Hindlimb muscle (tissue), 1 donor: Measurements from ENCODE around the gene SLC35G6. TPM values are rescaled to one million over a fixed set of nuclear protein-coding genes. Genes with fewer than 3 reads are reported as not detected.

Experiments used
- DNase-seq: peaks from one replicate; pipeline ENCODE4 v3.0.0-alpha.2; 2013
- polyA plus RNA-seq: library from polyadenylated mRNA; unstranded; fragments of 120-200 nt; gene quantifications from one replicate; pipeline ENCODE4 v1.2.1, GENCODE V29; 2013; ENCODE audit not compliant: insufficient read length

SLC35G6 gene
- polyA plus RNA-seq, 1 donor = 0.13 TPM

DNA sequence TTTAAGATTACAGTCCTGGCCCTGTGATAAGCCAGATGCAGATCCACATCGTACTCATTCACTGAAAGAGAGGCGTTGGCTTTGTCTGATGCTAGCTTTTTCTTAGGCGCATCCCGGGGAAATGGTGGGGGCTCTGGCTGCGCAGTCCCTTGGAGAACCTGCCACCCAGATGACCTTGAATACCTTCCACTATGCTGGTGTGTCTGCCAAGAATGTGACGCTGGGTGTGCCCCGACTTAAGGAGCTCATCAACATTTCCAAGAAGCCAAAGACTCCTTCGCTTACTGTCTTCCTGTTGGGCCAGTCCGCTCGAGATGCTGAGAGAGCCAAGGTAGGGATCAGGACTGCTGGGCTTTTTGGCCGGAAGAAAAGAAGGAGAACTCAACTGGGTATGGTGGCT lies 26.9 kb downstream of the SLC35G6 start:
- no peak for DNase-seq

DNA sequence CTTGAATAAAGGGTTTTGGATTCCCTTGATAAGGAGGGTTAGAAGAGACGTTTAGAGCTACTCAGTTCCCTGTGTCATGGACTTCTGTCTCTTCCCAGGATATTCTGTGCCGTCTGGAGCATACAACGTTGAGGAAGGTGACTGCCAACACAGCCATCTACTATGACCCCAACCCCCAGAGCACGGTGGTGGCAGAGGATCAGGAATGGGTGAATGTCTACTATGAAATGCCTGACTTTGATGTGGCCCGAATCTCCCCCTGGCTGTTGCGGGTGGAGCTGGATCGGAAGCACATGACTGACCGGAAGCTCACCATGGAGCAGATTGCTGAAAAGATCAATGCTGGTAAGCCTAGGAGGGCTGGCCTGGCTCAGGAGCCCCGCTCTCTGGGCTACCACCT lies 27.6 kb downstream of the SLC35G6 start:
- no peak for DNase-seq

DNA sequence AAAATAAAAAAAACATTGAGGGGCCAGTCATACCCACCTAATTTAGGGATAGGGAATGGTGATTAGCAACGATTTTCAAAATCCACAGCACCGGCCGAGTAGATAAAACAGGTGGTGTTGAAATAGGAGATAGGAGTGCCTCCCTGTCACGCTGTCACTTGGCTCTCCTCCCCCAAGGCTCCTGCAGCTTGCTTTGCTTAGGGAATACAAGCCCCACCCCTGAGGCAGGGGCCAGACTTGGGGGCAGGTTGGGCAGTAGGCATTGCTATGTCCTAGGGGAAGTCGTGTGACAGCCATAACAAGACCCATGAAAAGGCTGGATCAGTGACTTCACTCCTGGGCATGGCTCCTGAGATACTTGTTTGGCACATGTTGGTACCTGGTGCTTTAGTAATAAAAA lies 28.7 kb downstream of the SLC35G6 start:
- DNase-seq = no peak

DNA sequence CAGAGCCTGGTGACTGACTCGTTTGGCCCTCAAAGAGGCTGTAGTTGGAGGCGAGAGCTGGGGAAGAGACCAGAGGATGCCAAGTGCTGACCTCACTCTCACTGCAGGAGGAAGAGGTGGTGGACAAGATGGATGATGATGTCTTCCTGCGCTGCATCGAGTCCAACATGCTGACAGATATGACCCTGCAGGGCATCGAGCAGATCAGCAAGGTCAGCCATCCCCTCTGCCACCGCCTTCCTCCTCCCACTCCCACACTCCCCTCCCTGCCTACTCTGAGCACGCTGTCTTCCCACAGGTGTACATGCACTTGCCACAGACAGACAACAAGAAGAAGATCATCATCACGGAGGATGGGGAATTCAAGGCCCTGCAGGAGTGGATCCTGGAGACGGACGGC lies 29.9 kb downstream of the SLC35G6 start:
- no peak for DNase-seq

DNA sequence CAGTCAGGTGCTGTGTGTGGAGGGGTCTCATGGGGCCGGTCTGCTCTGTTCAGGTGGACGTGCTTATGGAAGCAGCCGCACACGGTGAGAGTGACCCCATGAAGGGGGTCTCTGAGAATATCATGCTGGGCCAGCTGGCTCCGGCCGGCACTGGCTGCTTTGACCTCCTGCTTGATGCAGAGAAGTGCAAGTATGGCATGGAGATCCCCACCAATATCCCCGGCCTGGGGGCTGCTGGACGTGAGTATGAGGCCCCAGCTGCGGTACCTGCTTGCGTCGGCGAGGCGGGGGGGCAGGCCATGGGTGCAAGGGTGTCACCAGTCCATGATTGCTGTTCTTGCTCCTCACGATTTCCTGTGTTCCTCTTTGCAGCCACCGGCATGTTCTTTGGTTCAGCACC lies 30.9 kb downstream of the SLC35G6 start:
- no peak for DNase-seq

DNA sequence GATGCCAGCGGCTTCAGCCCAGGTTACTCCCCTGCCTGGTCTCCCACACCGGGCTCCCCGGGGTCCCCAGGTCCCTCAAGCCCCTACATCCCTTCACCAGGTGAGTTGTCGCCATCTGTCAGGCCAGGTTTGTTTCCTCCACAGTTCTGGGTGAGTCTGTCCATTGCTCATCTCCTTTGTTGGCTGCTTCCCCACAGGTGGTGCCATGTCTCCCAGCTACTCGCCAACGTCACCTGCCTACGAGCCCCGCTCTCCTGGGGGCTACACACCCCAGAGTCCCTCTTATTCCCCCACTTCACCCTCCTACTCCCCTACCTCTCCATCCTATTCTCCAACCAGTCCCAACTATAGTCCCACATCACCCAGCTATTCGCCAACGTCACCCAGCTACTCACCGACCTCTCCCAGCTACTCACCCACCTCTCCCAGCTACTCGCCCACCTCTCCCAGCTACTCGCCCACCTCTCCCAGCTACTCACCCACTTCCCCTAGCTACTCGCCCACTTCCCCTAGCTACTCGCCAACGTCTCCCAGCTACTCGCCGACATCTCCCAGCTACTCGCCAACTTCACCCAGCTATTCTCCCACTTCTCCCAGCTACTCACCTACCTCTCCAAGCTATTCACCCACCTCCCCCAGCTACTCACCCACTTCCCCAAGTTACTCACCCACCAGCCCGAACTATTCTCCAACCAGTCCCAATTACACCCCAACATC lies 31.7 kb downstream of the SLC35G6 start:
- no peak for DNase-seq

DNA sequence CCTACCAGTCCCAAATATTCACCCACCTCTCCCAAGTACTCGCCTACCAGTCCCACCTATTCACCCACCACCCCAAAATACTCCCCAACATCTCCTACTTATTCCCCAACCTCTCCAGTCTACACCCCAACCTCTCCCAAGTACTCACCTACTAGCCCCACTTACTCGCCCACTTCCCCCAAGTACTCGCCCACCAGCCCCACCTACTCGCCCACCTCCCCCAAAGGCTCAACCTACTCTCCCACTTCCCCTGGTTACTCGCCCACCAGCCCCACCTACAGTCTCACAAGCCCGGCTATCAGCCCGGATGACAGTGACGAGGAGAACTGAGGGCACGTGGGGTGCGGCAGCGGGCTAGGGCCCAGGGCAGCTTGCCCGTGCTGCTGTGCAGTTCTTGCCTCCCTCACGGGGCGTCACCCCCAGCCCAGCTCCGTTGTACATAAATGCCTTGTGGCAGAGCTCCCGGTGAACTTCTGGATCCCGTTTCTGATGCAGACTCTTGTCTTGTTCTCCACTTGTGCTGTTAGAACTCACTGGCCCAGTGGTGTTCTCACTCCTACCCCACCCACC lies 32.7 kb downstream of the SLC35G6 start:
- DNase-seq = no peak

DNA sequence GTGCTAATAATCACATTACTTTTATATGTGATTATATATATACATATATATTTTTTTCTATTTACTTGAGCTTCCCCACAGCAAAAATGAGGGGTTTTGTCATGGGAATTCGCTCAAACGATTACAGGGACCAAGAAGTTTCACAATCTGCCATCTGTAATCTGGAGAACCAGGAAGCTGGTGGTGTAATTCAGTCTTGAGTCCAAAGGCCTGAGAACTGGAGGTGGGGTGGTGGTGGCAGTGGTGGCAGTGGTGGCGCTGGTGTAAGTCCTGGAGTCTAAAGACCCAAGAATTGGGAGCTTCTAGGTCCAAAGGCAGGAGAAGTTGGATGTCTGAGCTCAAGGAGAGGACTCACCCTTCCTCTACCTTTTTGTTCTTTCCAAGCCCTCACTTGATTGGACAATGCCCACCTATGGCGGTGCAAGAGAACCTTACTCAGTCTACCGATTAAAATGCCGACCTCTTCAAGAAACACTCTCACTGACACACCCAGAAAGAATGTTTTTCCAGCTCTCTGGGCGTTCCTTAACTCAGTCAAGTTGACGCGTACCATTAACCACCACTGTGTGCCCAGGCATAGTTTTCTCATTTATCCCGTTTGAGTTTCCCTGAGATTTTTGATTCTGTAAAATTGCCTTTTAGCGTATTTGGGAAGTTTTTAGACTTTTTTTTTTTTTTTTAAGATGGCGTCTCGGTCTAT lies 34.8 kb downstream of the SLC35G6 start:
- DNase-seq = no peak

DNA sequence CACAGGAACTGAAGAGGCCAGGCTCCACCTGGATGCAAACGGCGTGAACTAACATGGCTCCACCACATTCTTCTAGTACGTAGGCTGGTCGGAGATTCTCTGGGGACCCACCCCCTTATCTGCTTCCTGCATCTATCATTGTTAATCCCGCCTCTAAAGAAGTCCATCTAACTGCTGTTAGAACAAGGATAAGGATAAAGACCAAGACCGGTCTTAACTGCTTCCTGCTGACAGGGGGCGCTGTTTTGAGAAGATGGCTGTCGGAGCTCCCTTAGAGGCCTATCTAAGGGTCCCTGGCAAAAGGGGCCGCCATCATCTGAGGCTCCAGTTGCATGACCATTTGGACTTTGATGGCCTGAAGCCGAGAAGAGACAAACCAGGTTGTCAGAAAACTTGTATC lies 41.8 kb downstream of the SLC35G6 start:
- DNase-seq = no peak

DNA sequence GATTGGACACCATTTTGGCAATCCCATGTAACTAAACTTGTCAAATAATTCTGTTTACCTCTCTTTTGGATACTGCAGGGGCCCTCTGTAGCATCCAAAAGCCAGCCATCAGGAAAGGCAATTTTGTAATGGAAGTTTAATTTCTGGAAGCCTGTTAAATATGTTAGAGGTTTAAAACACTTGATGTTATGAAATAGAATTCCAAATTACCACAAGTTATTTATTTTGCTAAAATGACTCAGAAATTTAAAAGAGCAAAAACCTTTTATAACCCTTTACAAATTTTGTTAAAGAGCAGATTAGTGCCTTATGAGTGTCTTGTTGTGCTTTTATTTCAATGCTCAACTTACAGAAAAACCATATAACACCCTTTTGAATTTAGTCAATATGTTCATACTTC lies 47.6 kb downstream of the SLC35G6 start:
- no peak for DNase-seq

DNA sequence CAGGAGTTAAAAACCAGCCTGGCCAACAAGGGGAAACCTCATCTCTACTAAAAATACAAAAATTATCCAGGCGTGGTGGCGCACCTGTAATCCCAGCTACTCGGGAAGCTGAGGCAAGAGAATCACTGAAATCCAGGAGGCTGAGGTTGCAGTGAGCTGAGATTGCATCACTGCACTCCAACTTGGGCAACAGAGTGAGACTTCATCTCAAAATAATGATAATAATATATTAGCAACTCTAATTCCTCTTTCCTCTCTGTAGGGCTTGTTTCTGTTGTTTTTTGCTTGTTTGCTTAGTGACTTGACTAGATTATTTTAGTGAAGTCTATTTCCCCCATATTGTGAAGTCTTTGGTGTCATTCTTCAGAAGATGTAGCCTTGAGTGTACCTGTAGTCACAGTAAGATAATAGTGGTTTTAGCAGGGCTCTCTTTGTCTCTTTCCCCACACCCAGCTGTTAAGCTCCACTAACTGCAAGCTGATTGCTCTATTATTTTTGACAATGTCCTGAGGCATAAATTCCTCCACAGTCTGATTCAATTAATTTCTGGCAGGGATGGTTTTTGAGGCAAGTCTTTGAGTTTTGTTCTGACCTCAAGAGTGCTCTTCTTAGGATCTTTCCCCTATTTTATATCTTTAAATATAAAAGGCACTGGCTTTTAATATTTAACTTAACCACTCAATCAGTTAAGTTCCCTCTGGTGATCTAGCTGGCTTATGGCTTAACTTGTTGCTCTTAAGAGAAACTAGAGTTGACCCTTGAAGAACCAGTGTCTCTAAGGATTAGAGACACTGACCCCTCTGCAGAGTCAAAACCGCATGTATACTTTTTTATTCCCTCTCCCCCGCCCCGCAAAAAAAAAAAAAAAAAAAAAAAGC lies 49.0 kb downstream of the SLC35G6 start:
- no peak for DNase-seq

Other genes with a start within 250 kb of the SLC35G6 start
- gene DVL2, start 246.9 kb upstream of the SLC35G6 start, polyA plus RNA-seq = 40.6 TPM
- gene PHF23, start 242.0 kb upstream of the SLC35G6 start, polyA plus RNA-seq = 34.4 TPM
- 269 TPM for gene GABARAP, start 239.0 kb upstream of the SLC35G6 start, polyA plus RNA-seq
- 184 TPM for gene CTDNEP1, start 229.7 kb upstream of the SLC35G6 start, polyA plus RNA-seq
- 46.1 TPM for gene ELP5, start 229.2 kb upstream of the SLC35G6 start, polyA plus RNA-seq
- gene CLDN7, start 219.0 kb upstream of the SLC35G6 start, polyA plus RNA-seq = 1.6 TPM
- 42.0 TPM for gene SLC2A4, start 199.7 kb upstream of the SLC35G6 start, polyA plus RNA-seq
- gene YBX2, start 186.8 kb upstream of the SLC35G6 start, polyA plus RNA-seq = 3.6 TPM
- gene EIF5A, start 173.8 kb upstream of the SLC35G6 start, polyA plus RNA-seq = 295 TPM
- 68.4 TPM for gene GPS2, start 166.1 kb upstream of the SLC35G6 start, polyA plus RNA-seq
- gene NEURL4, start 152.1 kb upstream of the SLC35G6 start, polyA plus RNA-seq = 23.9 TPM
- 13.6 TPM for gene ACAP1, start 144.9 kb upstream of the SLC35G6 start, polyA plus RNA-seq
- gene KCTD11, start 129.3 kb upstream of the SLC35G6 start, polyA plus RNA-seq = 8.9 TPM
- gene TMEM95, start 126.3 kb upstream of the SLC35G6 start, polyA plus RNA-seq = not detected
- 0.66 TPM for gene TNK1, start 100.4 kb upstream of the SLC35G6 start, polyA plus RNA-seq
- 31.1 TPM for gene PLSCR3, start 86.9 kb upstream of the SLC35G6 start, polyA plus RNA-seq
- gene TMEM256, start 77.3 kb upstream of the SLC35G6 start, polyA plus RNA-seq = 52.9 TPM
- 31.4 TPM for gene NLGN2, start 73.6 kb upstream of the SLC35G6 start, polyA plus RNA-seq
- gene SPEM1, start 61.1 kb upstream of the SLC35G6 start, polyA plus RNA-seq = not detected
- not detected for gene SPEM2, start 55.8 kb upstream of the SLC35G6 start, polyA plus RNA-seq
- gene SPEM3, start 52.6 kb upstream of the SLC35G6 start, polyA plus RNA-seq = not detected
- 1.5 TPM for gene TMEM102, start 46.0 kb upstream of the SLC35G6 start, polyA plus RNA-seq
- 2.6 TPM for gene FGF11, start 41.9 kb upstream of the SLC35G6 start, polyA plus RNA-seq
- gene CHRNB1, start 36.4 kb upstream of the SLC35G6 start, polyA plus RNA-seq = 86.6 TPM
- gene ZBTB4, start 1.8 kb upstream of the SLC35G6 start, polyA plus RNA-seq = 27.5 TPM
- gene POLR2A, start 2.9 kb downstream of the SLC35G6 start, polyA plus RNA-seq = 70.0 TPM
- gene TNFSF12, start 67.6 kb downstream of the SLC35G6 start, polyA plus RNA-seq = 32.4 TPM
- gene TNFSF13, start 77.3 kb downstream of the SLC35G6 start, polyA plus RNA-seq = 4.0 TPM
- 34.1 TPM for gene SENP3, start 80.5 kb downstream of the SLC35G6 start, polyA plus RNA-seq
- 55.2 TPM for gene CD68, start 98.2 kb downstream of the SLC35G6 start, polyA plus RNA-seq
- 38.6 TPM for gene MPDU1, start 102.4 kb downstream of the SLC35G6 start, polyA plus RNA-seq
- gene SOX15, start 108.6 kb downstream of the SLC35G6 start, polyA plus RNA-seq = 2.3 TPM
- gene FXR2, start 133.5 kb downstream of the SLC35G6 start, polyA plus RNA-seq = 38.3 TPM
- gene SAT2, start 146.4 kb downstream of the SLC35G6 start, polyA plus RNA-seq = 64.4 TPM
- 1.0 TPM for gene SHBG, start 148.7 kb downstream of the SLC35G6 start, polyA plus RNA-seq
- gene ATP1B2, start 169.5 kb downstream of the SLC35G6 start, polyA plus RNA-seq = 33.8 TPM
- gene TP53, start 206.0 kb downstream of the SLC35G6 start, polyA plus RNA-seq = 44.1 TPM
- gene WRAP53, start 207.0 kb downstream of the SLC35G6 start, polyA plus RNA-seq = 8.0 TPM
- 5.4 TPM for gene EFNB3, start 223.8 kb downstream of the SLC35G6 start, polyA plus RNA-seq
- gene DNAH2, start 236.3 kb downstream of the SLC35G6 start, polyA plus RNA-seq = 6.8 TPM